ENCODE measurements around the gene LRRC17.

LRRC17 gene

GRCh38 chr7:102912742-102913141, at the start of gene LRRC17:
Gene LRRC17, plus strand, starts transcription at chr7:102913000. Its CDS starts 20,914 bp downstream, at chr7:102933914.
- DNase-seq: peak; percentile 90

- no peak for DNase-seq
Observed at GRCh38 chr7:102864958-102865357, 47.8 kb upstream of the LRRC17 start.

DNA sequence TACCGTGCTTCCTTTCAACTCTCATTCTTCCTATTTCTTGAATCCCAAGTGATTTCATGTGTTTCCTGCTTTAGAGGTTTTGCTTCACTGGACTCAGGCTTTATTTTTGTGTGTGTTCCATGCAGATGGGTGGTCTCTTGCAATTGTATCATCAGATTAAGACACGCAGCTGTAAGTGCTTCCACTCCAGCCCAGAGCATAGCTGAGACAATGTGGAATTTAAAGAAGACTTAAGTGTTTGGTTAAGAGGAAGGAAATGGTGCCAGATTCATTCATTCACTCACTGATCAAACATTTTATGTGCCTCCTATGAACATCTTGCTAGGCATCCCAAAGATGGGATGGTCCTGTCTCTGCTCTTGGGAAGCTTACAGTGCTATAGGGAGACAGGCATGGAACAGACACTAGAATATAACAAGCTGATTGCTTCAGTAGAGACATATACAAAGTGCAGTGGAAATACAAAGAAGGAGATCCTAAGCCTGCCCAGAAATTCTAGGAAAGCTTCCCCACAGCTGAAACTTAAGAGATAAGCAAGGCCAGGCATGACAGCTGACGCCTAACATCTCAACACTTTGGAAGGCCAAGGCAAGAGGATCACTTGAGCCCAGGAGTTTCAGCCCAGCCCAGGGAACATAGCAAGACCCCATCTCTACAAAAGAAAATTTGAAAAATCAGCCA, 46.1 kb upstream of the LRRC17 start:
- DNase-seq: no peak

DNA sequence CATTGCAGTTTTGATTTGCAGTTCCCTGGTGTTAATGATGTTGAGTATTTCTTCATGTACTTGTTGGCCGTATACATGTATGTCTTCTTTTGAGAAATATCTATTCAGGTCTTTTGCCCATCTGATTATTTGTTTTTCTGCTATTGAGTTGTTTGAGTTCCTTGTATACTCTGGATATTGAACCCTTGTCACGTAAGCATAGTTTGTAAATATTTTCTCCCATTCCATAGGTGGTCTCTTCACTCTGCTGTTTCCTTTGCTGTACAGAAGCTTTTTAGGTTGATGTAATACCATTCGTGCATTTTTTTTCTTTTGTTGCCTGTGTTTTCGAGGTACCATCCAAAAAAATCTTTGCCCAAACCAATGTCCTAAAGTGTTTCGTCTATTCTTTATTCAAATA, 43.6 kb upstream of the LRRC17 start:
- no peak for DNase-seq

DNA sequence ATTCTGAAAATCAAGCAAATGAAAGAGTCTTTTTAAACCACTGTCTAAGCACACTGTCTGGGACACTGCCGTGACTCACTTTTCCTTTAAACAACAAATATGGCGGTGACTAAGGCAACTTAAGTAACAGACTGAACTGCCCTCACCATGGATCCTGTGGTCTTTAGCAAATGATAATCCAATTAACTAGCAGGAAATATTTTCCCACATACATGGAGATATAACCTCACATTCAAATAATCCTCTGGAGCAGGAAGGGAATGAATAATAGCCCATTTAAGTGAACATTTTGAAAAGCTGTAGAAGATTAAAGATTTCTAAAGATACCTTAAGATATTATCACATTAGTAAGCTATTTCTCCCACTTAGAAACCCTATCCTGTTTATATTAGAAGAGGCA, 40.3 kb upstream of the LRRC17 start:
- DNase-seq: no peak

- DNase-seq: no peak
Observed at GRCh38 chr7:102873470-102874165, 39.2 kb upstream of the LRRC17 start.

DNA sequence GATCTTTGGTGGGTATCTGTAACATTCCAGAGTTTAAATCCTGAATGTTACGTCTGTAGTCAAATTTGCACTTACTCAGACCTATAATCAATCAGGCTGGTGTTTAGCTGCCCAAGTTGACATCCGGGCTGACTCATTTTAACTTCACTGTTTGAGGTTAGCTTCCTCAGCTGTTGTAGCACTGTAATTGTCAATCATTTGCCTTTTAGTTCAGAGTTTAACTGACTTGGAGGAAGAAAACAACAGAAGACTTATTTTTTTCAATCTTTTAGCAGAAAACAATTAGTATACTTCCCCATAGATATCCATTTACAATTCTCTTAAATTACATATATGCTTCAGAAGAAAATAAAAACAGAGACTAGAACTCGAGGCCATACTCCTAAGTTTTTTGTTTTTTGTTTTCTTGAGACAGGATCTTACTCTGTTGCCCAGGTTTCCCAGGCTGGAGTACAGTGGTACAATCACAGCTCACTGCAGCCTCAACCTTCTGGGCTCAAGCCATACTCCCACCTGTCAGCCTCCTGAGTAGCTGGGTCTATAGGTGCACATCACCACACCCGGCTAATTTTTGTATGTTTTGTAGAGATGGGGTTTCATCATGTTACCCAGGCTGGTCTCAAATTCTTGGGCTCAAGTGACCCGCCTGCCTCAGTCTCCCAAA, 38.5 kb upstream of the LRRC17 start:
- no peak for DNase-seq

DNA sequence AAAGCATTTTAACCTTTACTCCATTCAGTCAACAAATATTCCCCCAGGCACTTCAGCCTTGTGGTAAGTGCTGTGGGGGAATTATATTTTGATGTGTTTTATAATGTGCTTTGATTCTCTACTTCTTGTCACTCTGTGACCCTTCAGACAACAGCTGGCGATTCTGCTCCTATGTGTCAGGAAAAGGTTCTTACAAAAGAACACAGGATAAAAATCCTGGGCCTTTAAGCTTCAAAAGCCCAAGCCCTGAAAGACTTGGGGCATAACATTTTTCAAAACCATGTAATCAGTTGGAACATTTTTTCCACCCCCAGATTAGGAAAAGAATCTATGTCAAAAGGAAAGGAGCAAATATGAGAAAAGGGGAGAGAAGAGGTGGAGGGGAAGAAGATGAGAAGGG, 37.8 kb upstream of the LRRC17 start:
- DNase-seq: no peak

- no peak for DNase-seq
Observed at GRCh38 chr7:102875700-102876295, 37.0 kb upstream of the LRRC17 start.

DNA sequence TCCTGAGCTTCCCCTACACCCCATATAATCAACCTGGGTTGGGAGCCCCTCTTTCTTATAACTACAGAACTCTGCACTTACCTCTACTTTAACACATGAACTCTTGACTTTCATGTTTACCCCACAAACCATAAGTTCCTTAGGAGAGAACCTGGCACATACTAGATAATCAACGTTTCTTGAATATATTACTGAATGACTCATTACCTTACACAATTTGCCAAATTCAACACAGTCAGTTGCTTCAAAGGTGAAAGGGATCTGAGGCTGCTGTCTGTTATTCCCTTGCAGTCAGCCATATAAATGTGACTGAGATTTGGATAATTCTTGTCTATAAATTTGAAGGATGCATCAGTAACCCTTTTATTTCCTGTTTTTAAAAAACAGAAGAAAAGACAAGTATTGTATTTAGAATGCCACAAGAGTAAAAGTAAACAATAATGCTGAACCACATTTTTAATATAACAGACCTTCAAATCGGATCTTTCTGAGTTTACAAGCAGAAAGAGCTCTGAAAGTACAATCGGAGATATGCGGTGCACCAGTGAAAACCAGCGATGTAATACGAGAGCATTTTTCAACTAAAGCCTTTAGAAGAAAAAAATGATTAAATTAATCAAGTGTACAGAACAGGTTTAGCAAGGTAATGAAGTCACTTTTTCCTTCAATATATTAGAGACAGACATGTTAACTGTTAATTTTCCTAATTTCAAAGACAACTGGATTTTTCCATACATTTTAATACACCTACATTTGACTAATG, 29.5 kb upstream of the LRRC17 start:
- DNase-seq: no peak

- DNase-seq: no peak
Observed at GRCh38 chr7:102888561-102889233, 24.1 kb upstream of the LRRC17 start.

- DNase-seq: no peak
Observed at GRCh38 chr7:102889851-102890250, 22.9 kb upstream of the LRRC17 start.

GRCh38 chr7:102890292-102890970, 22.4 kb upstream of the LRRC17 start:
- peak; percentile 54 for DNase-seq

DNA sequence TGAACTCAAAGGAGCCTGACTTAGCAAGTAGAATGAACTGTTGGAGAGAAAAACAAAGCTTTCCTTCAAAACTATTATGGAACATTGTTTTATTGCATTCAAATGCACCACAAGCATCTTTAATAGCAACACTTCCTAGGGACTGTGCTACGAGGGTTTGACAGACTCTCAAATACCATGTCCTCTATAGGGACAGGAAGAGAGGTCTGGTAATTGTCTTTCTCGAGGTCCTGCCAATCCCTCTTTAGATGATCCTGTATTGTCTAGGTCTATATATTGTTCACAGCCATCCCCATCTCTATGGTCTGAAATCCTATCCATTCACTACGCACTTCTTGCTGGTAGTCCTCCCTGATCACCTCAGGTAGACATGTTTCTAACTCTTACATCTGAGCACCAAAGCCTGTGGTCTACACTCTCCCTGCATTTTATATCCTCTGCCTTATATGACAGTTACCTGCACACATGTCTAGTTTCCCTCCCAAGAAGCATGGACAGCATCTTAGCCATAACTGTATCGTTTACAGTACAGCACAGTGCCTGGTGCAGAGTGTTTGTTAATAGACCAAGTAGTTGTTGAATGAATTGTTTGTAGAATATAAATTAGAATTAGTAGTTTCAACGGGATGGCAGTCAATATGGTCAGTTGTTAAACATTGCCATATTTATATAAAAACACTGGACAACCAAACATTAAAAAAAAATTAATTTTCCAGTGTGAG, 21.7 kb upstream of the LRRC17 start:
- no peak for DNase-seq

DNA sequence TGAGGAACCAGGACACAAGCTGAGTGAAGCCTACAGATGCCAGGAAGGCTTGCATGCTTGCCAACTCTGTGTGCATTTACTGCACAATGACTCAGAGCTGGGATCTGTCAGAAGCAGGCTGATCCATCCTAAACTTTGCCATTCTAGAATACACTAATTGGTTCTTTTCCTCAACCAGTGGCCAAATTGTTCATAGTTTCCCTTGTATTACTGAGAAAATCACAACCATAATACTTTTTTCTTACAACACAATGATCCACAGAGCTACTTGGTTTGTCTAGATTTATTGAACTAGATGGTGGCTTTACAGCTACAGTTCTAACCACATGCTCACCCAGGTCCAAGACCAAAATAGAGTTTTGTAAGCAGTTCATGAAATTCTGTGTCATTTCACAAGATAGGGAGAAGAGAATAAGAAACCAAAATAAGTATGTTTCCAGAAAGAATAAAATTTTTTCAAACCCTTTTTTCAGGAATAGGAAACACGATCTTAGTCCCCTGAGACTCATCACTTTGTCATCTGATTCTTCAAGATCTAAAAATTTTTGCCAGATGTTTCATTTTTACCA, 21.0 kb upstream of the LRRC17 start:
- peak; percentile 77 for DNase-seq

DNA sequence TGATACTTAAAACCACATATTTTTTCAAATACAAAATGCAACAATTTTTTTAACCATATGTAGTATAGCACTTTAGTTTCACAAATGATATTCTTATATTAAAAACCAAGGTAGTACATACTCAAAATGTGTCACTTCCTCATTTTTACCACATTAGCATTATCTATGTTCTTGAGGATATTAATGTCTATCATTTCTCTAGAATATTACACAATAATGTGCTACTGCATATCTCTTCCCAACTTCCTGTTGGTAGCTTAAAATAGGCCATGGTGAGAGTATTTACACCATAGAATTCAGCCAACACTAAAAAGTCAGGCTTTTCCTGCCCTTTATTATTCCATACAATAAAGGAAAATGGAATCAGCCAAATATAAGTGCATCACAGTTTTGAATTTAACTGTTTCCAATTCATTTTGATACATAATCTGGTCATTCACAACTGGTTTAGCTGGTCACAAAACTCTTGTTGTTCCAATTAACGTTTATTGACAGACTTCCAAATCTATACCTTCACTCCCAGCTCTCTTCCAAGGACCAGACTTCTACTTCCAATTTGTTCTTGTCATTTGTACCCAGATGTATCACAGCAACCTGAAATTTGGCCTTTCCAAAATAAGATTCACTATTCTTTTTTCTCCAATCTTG, 20.0 kb upstream of the LRRC17 start:
- no peak for DNase-seq

GRCh38 chr7:102895602-102896001, 17.2 kb upstream of the LRRC17 start:
- DNase-seq: no peak

DNA sequence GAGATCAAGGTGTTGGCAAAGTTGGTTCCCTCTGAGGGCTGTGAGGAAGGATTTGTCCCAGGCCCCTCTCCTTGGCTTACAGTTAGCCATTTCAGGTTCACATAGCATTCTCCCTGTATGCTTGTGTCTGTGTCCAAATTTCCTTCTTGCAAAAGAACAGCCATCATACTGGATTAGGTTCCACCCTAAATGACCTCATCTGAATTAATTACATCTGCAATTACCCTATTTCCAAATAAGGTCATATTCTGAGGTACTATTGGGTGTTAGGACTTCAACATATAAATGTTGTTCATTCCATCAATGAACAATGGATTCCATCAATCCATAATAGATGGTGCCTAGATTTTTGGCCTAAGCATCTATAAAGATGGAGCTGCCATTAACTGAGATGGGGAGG, 16.2 kb upstream of the LRRC17 start:
- DNase-seq: no peak

GRCh38 chr7:102897211-102897631, 15.6 kb upstream of the LRRC17 start:
- DNase-seq: no peak

All from right hindlimb (tissue), 1 donor.